PFSK-1 (cell line): Measurements from ENCODE around the gene COP1.

Experiments
- POLR2AphosphoS5 ChIP-seq: IDR thresholded peaks from 2 replicates; pipeline ENCODE4 v1.6.1; 2012; ENCODE audit warnings: low read depth, mild to moderate bottlenecking, control low read depth, low read length, moderate library complexity
- SIN3A ChIP-seq: IDR thresholded peaks from 2 replicates; pipeline ENCODE4 v1.6.1; 2012; ENCODE audit warnings: mild to moderate bottlenecking, low read length, moderate library complexity, borderline replicate concordance; ENCODE audit not compliant: insufficient read depth

DNA sequence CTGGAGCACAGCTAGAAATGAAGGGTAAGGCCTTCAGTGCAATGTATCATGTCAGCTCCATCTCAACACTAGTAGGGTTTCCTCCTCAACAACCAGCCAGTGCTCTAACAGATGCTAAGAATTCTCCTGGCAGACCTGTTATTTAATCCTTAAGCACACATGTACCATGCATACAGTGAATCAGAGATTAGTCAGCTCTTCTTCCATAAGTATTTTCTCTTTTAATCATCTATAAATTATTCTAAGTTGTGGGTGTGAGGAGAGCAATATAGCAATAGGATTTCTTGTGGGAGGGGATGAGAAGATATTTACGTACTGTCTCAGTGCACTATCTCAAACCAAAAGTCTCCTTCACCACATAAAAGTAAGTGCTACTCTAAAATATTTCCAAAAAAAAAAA, 95.3 kb downstream of the COP1 start:
- no peak for TF ChIP-seq POLR2AphosphoS5
- no peak for TF ChIP-seq SIN3A
